ENCODE data around the gene ATP13A4.

Gene ATP13A4, protein sequence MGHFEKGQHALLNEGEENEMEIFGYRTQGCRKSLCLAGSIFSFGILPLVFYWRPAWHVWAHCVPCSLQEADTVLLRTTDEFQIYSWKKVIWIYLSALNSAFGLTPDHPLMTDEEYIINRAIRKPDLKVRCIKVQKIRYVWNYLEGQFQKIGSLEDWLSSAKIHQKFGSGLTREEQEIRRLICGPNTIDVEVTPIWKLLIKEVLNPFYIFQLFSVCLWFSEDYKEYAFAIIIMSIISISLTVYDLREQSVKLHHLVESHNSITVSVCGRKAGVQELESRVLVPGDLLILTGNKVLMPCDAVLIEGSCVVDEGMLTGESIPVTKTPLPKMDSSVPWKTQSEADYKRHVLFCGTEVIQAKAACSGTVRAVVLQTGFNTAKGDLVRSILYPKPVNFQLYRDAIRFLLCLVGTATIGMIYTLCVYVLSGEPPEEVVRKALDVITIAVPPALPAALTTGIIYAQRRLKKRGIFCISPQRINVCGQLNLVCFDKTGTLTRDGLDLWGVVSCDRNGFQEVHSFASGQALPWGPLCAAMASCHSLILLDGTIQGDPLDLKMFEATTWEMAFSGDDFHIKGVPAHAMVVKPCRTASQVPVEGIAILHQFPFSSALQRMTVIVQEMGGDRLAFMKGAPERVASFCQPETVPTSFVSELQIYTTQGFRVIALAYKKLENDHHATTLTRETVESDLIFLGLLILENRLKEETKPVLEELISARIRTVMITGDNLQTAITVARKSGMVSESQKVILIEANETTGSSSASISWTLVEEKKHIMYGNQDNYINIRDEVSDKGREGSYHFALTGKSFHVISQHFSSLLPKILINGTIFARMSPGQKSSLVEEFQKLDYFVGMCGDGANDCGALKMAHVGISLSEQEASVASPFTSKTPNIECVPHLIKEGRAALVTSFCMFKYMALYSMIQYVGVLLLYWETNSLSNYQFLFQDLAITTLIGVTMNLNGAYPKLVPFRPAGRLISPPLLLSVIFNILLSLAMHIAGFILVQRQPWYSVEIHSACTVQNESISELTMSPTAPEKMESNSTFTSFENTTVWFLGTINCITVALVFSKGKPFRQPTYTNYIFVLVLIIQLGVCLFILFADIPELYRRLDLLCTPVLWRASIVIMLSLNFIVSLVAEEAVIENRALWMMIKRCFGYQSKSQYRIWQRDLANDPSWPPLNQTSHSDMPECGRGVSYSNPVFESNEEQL

DNA sequence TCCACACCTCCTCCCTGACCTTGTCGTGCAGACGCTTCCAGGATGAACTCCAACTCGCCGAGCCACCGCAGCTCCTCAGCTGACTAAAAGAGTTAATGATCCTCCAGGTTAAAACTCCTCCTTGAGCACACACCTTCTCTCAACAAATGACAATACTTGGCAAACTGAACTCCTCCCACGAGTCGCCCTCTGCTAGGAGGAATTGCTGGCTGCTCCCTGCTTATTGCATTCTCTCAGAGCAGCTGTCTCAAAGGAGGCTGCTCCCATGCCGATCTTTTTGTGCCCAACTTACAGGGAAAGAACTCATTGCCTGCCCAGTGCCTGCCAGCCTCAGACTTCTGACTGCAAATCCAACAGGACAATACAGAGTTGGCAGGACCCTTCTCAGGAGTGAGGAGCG is at the start of gene ATP13A4:
Gene ATP13A4 (minus strand): TSS at position 85 of the 400 bp plus-strand sequence. CDS start 96 bp downstream, outside the sequence.
- no peak for DNase-seq (ENCODE audit: low read depth)

DNA sequence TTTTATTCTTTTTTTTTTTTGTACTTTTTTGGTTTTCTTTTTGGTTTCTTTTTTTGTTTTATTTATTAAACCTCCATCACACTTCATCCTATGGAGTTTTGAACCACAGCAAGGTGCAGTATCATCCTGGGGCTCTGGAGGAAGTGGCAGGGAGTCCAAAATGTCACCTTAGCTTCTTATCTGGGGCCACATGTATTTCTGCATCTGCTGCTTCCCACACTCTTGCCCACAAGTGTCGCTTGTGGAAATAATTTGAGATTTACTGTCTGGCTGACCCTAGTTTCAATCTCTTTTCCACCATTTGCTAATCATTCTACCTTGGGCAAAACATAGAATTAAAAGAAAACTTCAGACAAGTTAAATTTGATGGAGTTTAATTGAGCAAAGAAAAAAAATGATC is 44.7 kb upstream of the ATP13A4 start:
- no peak for DNase-seq (ENCODE audit: low read depth)

DNA sequence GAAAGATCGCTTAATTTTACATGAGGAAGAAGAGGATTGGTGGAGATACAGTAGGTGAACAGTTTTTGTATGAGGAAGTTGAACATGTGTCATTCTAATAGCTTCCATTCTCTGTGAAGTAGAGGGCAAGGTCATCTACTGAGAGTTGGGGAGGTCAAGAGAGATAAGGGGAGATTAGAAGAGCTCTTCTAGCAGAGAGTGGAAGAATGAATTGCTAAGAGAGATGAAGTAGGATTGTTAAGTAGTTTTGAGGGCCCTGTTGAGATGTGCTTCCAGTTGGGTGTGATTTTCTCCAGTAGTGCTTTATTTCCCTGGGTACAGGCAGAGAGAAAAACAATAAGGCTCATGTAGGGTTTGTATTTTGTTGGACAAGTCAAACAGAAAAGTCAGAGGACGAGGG is 43.5 kb upstream of the ATP13A4 start:
- DNase-seq (ENCODE audit: low read depth) = no peak

DNA sequence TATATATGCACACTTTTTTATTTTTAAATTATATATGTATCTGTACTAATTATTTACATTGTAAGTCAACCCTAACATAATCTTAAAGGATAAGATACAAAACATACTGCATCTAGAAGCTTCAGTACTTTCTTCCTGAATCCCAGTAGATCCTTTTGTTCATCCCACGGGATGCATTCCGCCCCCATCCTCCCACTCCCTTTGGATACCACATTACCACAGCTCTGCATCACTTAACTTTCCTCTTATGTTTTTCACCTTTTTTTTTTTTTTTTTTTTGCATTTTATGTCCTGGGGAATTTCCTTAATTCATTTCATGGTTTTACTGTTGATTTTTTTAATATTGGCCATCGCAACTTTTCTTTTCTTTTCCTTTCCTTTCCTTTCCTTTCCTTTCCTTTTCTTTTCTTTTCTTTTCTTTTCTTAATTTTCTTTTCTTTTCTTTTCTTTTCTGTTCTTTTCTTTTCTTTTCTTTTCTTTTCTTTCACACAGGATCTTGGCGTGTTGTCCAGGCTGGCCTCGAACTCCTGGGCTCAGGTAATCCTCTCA is 41.3 kb upstream of the ATP13A4 start:
- DNase-seq (ENCODE audit: low read depth) = no peak

DNA sequence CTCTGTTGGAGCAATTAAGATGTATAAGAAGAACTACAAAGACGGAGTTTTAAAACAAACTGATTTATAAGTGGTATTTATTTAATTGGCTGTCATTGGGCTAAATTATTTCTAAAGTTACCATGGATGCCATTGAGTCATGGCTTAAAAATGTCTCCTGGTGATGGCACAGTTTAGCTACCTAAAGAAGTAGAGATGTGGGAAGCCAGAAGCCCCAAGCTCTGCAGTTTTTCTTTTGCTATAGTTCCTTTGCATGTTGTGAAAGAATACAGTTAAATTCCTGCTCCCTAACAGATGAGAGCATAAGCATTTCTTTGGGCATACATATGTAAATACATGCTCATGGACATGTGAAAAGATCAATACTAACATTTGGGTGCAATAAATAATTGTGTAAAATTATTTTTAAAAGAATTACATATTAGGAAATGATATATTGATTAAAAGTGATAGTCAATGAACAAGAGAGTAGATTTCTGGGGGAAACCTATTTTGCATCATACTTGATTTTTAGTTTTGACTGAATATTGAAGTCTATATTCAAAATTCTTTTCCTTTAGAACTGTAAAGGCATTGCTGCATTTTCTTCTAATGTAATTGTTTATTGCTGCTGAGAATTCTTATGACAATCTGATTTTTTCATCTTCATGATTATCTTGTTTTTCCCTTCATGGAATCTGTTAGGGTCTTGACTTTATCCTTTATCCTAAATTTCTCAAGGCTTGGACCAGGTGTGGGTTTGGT is 40.4 kb upstream of the ATP13A4 start:
- DNase-seq (ENCODE audit: low read depth) = no peak

DNA sequence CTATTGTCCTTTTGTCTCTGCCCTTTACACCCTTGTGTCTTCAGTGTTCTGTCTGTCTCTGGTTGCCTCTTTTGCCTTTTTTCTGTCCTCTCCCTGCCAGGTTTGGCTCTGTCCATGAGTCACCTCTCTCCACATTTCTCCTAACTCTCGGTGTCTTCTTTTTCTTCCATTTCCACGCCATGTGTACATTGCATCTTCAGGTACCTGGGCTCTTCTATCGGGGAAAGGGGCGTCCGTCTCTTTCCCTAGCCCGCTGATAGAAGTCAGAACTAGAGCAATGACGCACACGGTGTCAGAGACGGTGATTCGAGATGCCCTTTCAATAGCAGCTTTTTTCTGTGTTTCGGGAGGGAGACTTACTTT is 39.0 kb upstream of the ATP13A4 start:
- peak; percentile 39 for DNase-seq (ENCODE audit: low read depth)

DNA sequence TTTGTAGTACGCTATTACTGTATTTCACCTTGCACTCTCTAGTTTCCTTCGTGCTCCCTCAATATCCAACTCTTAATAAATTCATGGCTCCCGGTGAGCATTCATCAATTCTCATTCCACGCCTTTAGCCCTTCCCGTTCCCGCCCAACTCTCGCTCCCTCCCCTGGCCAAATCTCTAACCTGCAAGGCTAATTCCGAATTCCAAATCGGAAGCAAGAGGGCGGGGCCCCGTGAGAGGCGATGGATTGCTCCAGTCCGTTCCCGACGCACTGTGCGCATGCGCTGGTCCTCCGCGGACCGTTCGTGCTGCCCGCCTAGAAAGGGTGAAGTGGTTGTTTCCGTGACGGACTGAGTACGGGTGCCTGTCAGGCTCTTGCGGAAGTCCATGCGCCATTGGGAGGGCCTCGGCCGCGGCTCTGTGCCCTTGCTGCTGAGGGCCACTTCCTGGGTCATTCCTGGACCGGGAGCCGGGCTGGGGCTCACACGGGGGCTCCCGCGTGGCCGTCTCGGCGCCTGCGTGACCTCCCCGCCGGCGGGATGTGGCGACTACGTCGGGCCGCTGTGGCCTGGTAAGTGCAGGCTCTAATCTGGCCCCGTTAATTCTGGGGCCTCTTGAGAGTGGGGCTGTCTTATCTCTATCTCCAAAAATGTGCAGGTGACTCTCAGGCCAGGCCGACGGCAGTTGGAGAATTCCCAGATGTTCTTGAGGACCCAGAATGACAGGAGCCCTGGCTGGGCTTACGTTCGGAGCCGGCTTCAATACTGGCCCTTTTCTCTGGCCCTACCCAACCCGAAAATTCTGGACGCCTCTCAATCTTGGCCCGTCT is 38.4 kb upstream of the ATP13A4 start, which contains the start of gene OPA1:
Gene OPA1 (plus strand): TSS at position 368 of the 827 bp plus-strand sequence. CDS start 170 bp downstream, at position 538.
- peak; percentile 88 for DNase-seq (ENCODE audit: low read depth)

DNA sequence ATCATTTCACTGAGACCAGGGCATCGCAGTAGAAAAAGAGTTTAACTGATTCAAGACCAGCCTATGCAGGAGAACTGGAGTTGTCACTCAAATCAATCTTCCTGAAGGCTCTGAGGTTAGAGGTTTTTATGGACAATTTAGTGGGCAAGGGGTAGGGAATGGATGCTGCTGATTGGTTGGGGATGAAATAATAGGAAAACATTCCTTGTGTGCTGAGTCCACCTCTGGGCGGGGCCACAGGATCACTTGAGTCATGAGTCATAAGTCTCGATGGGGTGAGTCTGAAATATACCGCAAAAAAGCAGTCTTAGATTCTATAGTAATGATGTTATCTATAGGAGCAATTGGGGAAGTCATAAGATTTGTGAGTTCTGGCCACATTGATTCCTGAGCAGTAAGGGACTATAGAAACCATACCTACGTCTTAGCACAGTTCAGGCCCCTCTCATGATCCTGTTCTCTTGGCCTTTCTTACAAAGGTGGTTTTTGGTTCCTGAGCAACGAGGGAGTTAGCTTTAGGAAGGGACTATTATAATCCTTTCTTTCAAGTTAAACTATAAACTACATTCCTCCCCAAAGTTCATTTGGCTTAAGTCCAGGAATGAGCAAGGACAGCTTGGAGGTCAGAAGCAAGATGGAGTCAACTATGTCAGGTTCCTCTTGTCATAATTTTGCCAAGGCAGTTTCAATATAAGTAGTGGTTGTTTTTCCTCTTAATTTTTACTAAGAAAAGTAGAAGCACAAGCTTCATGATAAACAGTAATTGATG is 35.6 kb upstream of the ATP13A4 start:
- DNase-seq (ENCODE audit: low read depth) = no peak

DNA sequence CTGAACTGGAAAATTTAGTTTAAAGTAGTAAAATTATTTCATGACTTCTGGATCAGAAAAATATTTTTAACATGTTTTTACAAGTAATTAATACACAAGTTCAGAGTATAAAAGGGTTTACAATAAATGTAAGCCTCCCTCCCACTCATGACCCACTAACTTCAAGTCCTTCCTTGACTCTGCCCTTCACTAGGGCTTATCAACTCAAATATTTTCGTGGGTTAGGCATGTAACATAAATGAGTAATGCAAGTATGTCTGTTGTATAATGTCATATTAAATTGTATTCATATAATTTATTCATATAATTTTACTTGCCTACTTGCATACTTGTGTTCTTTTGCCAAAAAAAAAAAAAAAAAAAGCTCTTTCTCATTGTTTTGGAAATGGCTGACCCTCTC is 34.9 kb upstream of the ATP13A4 start:
- no peak for DNase-seq (ENCODE audit: low read depth)

DNA sequence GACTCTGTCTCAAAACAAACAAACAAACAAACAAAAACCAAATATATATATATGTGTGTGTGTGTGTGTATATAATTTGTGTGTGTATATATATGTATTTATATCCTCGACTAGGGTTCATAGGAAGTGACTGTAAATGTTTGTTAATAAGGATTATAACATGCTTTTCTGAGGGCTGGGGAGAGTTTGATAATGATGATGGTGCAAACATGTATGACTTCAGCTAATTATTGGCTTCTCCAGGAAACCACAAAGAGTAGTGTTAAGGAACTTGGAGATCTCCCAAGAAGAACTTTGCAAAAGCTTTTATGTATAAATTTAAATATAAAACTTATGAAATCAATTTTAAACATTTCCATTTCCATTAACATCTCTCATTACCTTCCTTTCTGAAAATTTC is 34.4 kb upstream of the ATP13A4 start:
- DNase-seq (ENCODE audit: low read depth) = no peak

DNA sequence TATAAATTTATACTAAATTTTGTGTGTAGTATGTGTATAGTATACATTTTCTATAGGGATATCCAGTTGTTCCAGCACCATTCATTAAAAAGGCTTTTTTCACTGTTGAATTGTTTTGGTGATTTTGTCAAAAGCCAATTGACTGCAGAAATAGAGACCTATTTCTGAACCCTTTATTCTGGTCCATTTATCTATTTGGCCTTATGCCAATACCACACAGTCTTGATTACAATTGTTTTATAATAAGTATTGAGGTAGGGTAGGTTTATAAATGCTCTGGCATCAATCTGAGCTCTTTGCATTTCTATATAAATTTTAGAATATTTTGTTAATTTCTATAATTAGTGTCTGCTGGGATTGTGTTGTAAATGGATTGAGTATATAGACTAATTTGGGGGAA is 31.8 kb upstream of the ATP13A4 start:
- DNase-seq (ENCODE audit: low read depth) = no peak

DNA sequence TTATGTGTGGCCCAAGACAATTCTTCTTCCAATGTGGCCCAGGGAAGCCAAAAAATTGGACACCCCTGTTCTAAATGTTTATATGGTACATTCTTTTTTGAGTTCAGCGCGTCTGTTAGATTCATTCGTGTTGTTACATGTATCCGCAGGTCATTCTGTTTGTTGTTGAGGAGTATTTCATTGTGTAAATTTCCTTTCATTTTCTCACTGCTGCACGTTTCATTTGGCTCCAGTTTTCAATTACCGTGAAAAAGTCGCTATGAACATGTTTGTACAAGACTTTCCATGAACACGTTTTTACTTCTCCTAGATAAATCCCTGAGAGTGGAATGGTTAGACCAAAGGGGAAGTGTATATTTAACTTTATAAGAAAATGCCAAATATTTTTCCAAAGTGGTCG is 30.8 kb upstream of the ATP13A4 start:
- DNase-seq (ENCODE audit: low read depth) = no peak

DNA sequence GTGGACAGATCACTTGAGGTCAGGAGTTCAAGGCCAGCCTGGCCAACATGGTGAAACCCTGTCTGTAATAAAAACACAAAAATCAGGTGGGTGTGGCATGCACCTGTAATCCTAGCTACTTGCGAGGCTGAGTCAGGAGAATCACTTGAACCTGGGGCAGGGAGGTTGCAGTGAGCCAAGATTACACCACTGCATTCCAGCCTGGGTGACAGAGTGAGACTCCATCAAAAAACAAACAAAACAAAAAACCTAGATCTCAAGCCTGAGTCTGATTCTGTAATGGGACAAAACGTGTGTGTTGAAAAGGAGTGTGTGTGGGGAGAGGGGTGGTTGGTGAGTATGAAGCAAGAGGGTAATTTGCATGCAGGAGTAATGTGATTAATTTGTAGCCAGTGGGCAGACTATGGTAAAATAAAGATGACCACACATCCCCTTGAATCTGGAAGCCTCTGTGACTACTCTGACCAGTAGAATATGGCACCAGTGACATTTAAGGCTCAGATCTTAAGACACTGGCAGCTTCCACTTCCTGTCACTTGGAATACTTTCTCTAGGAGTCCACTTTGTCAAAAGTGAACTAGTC is 19.9 kb upstream of the ATP13A4 start:
- DNase-seq (ENCODE audit: low read depth) = no peak

DNA sequence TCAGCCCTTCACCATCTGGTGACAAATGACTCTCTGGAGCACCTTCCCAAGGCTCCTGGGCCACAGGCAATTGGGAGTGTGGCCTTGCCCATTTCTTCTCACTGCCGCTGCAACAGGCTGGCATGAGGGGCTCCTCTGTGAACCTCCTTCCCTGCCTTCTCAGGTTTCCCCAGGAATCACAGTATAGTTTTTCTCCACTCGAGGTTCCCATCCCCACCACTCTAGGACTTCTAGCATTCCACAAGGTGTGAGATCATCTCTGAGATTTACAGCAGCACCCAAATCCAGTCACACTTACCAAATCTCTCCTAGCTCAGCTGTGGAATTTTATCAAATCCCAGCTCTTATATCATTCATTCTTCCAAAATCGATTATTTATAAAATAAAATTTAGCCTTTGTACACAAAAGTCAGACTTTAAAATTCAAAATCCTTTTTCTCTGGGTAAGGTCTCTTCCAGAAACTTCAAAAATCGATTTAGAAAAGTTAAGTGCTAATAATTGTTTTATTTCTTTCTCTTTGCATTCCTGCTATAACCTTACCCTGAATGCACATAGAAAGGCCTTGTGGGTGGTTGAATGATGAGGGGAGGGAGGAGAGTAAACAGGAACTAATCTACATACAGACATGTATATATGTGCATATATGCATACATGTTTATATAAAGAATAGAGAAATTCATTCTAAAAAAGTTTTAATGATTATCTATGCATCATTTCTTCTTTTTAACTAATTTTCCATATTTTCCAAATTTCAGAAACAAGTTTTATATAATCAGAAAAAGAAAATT is 18.9 kb upstream of the ATP13A4 start:
- no peak for DNase-seq (ENCODE audit: low read depth)

DNA sequence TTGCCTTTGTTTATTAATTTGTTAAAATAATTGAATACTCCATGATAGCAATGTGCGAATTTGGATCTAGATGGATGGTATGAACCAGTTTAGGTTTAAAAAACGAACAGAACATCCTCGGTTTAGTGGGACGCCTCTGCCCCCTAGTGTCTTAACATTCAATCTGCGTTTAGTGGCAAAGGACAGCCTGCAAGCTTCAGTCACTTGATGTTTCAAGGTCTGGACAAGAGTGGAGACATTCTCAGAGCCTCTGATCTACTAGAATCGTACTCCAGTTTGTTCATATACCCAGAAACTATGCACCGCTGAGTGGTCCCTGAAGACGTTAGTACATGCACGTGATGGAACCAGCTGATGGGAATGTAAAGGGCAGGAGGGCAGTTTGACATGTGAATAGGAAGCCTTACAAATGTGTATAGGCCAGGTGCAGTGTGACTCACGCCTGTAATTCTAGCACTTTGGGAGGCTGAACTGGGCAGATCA is 17.8 kb upstream of the ATP13A4 start:
- DNase-seq (ENCODE audit: low read depth) = peak; percentile 25

DNA sequence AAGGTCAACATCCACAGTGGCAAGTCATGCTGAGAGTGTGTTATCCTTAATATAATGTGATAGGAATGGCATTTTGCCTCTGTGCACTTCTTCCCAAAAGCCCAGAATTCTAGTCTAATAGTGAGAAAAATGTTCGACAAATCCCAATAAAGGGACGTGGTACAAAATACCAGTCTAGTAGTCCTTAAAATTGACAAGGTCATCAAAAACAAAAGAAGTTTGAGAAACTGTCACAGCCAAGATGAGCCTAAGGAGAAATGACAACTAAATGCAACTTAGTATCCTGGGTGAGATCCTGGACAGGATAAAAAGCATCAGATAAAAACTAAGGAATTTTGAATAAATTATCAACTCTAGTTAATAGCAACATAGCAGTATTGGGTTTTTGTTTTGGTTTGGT is 14.4 kb upstream of the ATP13A4 start:
- no peak for DNase-seq (ENCODE audit: low read depth)

DNA sequence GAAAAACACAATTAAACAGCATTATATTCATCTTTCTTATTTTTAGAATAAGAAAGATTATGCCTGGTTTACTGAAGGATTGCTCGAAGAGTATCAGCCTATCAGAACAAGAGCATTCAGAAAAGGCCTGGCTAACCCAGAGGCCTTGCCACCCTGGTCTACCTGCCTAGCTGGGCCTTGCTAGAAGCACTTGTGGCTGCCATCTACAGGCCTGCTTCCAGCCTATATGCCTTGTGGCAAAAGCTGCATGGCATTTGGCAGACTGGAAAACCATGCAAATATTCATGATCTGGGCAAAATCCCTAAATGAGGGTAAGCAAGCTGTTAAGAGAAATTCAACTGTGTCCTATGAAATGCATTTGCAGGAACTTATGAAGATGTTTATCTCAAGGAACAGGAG is 9.3 kb upstream of the ATP13A4 start:
- DNase-seq (ENCODE audit: low read depth) = no peak

DNA sequence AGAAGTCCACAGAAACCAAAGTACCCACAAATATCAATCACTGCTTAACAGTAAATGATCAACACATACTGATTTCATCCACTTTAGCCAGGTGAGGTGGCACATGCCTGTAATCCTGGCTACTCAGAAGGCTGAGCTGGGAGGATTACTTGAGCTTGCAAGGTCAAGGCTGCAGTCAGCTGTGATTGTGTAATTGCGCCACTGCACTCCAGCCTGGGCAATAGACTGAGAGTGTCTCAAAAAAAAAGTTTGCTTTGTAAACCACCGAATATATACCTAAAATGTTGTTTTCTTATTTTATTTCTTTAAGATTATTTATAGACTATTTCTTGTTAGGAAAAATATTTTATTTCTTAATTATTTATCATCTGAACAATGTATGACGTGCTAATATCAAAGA is 8.7 kb upstream of the ATP13A4 start:
- no peak for DNase-seq (ENCODE audit: low read depth)
